ENCODE results near the gene SYNPO. TPM values are rescaled to one million over a fixed set of nuclear protein-coding genes. Genes with fewer than 3 reads are reported as not detected.

The SYNPO gene
- polyA plus RNA-seq, 1 of the 3 experiments (the other 2 are of a cell fraction) = 5.1 TPM

- TF ChIP-seq REST (IDR thresholded peaks at IDR 0.05; ENCODE audit: low read depth, low read length) = no peak
- TF ChIP-seq, protein P1, sequence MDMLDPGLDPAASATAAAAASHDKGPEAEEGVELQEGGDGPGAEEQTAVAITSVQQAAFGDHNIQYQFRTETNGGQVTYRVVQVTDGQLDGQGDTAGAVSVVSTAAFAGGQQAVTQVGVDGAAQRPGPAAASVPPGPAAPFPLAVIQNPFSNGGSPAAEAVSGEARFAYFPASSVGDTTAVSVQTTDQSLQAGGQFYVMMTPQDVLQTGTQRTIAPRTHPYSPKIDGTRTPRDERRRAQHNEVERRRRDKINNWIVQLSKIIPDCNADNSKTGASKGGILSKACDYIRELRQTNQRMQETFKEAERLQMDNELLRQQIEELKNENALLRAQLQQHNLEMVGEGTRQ (IDR thresholded peaks at IDR 0.05; ENCODE audit: borderline replicate concordance, low read depth, low read length) = no peak
Observed at GRCh38 chr5:150661086-150661485, 20.6 kb downstream of the SYNPO start, which contains the start of gene MYOZ3 (continued).

DNA sequence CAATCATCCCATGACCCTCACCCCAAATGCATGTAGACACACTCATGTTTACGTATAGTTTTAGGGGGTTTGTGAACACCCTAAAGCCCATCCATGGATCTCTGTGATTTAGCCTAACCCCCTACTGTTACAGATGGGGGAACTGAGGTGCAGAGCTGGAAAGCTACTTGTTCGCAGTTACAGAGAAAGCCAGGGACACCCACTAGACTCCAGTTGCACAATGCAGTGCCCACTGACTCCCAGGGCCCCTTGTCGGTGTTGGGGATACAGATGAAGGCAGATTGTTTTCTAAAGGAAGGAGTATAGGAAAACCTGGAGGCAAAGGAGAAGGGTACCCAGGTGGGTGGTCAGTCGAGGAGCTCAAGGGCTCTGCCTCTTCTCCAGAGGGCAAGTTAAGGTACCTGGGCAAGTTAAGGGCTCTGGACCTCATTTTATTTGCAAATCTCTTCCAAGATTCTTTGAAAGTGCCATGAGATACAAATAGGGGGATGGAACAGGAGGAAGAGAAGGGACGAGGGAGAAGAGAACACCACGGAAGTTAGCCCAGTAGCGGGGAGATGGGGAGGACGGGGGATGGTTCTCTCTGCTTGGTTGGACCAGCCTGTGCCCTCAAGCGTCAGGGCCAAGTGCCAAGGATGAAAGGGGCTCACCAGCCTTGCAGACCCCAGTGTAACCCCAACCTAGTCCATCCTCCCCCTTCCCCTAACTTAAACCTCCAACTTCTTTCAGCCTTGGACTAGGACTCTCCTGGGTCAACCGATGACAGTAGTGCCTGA, 21.5 kb downstream of the SYNPO start:
- H3K4me1 ChIP-seq (ENCODE audit: control insufficient read depth in 1 of 2, insufficient read depth in 2 of 2, low read depth in 1 of 2, low read length in 1 of 2) = peaks cover 0 to 25% of the 10 kb centered on the region in 2 experiments; a peak in 1 of 4 replicates
- no peaks in the 10 kb centered on the region for H3K9me2 ChIP-seq
- H4K20me1 ChIP-seq (ENCODE audit: insufficient read depth) = no peaks in the 10 kb centered on the region
- no peaks in the 10 kb centered on the region for H3K27me3 ChIP-seq (ENCODE audit: insufficient read depth)
- H3F3A ChIP-seq (replicated peaks; ENCODE audit: insufficient read depth) = no peaks in the 10 kb centered on the region
- H3K4me2 ChIP-seq = no peak overlapping the region
- no peak overlapping the region for H3K4me3 ChIP-seq (ENCODE audit: low read depth in 2 of 2, low read length in 1 of 2)
- no peaks in the 10 kb centered on the region for H3K79me2 ChIP-seq (ENCODE audit: insufficient read depth)
- WGBS (ENCODE audit: low lambda C conversion rate) = 81% methylated on average over 9 of the region's 10 CpGs
- H3K27ac ChIP-seq (ENCODE audit: low read depth in 2 of 2, low read length in 1 of 2) = no peak overlapping the region
- ChIA-PET POLR2A (no interaction called here), CTCF (interaction anchor here (0.8 to 4.3 kb wide), 8 partner anchors 9 to 212 kb away, joined by 3 to 33 read pairs (median 4); partner anchors contain the start of genes RBM22 and SMIM3)
- H3K9me3 ChIP-seq = no peaks in the 10 kb centered on the region
- H2AFZ ChIP-seq (ENCODE audit: low read depth) = no peak overlapping the region
- H3K9ac ChIP-seq = no peak overlapping the region
- no peak for TF ChIP-seq GABPA (IDR thresholded peaks at IDR 0.05; ENCODE audit: low read depth)
- TF ChIP-seq FOXJ3 (CRISPR knock-in tag; IDR thresholded peaks at IDR 0.05) = no peak
- no peak for TF ChIP-seq NRF1 (IDR thresholded peaks at IDR 0.05; ENCODE audit: low read depth, low read length)
- TF ChIP-seq USF1 (IDR thresholded peaks at IDR 0.05; ENCODE audit: borderline replicate concordance, low read depth) = no peak
- no peak for TF ChIP-seq POLR2AphosphoS5 (IDR thresholded peaks at IDR 0.05; ENCODE audit: low read depth, low read length)
- TF ChIP-seq, protein P2, sequence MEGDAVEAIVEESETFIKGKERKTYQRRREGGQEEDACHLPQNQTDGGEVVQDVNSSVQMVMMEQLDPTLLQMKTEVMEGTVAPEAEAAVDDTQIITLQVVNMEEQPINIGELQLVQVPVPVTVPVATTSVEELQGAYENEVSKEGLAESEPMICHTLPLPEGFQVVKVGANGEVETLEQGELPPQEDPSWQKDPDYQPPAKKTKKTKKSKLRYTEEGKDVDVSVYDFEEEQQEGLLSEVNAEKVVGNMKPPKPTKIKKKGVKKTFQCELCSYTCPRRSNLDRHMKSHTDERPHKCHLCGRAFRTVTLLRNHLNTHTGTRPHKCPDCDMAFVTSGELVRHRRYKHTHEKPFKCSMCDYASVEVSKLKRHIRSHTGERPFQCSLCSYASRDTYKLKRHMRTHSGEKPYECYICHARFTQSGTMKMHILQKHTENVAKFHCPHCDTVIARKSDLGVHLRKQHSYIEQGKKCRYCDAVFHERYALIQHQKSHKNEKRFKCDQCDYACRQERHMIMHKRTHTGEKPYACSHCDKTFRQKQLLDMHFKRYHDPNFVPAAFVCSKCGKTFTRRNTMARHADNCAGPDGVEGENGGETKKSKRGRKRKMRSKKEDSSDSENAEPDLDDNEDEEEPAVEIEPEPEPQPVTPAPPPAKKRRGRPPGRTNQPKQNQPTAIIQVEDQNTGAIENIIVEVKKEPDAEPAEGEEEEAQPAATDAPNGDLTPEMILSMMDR (IDR thresholded peaks at IDR 0.05) = no peak
- TF ChIP-seq MEF2A (IDR thresholded peaks at IDR 0.05; ENCODE audit: borderline replicate concordance, low read depth) = no peak
- TF ChIP-seq SMC3 (IDR thresholded peaks at IDR 0.05; ENCODE audit: low read depth, low read length) = no peak
- TF ChIP-seq, protein P3, sequence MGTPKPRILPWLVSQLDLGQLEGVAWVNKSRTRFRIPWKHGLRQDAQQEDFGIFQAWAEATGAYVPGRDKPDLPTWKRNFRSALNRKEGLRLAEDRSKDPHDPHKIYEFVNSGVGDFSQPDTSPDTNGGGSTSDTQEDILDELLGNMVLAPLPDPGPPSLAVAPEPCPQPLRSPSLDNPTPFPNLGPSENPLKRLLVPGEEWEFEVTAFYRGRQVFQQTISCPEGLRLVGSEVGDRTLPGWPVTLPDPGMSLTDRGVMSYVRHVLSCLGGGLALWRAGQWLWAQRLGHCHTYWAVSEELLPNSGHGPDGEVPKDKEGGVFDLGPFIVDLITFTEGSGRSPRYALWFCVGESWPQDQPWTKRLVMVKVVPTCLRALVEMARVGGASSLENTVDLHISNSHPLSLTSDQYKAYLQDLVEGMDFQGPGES (IDR thresholded peaks at IDR 0.05; ENCODE audit: low read depth, low read length) = no peak
- TF ChIP-seq JUND (IDR thresholded peaks at IDR 0.05) = no peak
- TF ChIP-seq RFX5 (IDR thresholded peaks at IDR 0.05; ENCODE audit: low read length) = no peak
- TF ChIP-seq TCF12 (IDR thresholded peaks at IDR 0.05) = no peak
- TF ChIP-seq CHD2 (IDR thresholded peaks at IDR 0.05; ENCODE audit: low read length, partially characterized antibody) = no peak
- TF ChIP-seq RCOR1 (IDR thresholded peaks at IDR 0.05; ENCODE audit: low read length) = no peak
- DNase-seq = no peak
- no peaks in the 10 kb centered on the region for H3K36me3 ChIP-seq (replicated peaks in 1 of 2; ENCODE audit: control insufficient read depth in 1 of 2, insufficient read depth in 2 of 2, low read length in 1 of 2)

Data from SK-N-SH (cell line).